GM12878 (cell line): Measurements from ENCODE around the gene ZNF385A. TPM values are rescaled to one million over a fixed set of nuclear protein-coding genes. Genes with fewer than 3 reads are reported as not detected.

Source experiments
- ATAC-seq: fragments of 200-7000 bp; cut with Tn5 transposase; 3 replicates; pipeline ENCODE4 v1.9.1; 2020; ENCODE audit warnings: mild to moderate bottlenecking, moderate library complexity
- BruUV-seq: library from RNA; stranded (reverse); fragments of 400-500 nt; replicated peaks from 2 replicates; lab custom pipeline; 2021; lab: Mats Ljungman, UMichigan
- CTCF ChIA-PET: fragments of 300-600 bp; sonication (Branson Sonifier 250); formaldehyde crosslinking; extraction: SDS; loops from one replicate; lab custom pipeline; 2021; ENCODE audit warnings: inconsistent platforms; lab: Yijun Ruan, JAX
- POLR2A ChIA-PET: fragments of 350-600 bp; formaldehyde crosslinking; extraction: SDS; loops from one replicate; lab custom pipeline; 2021; ENCODE audit warnings: inconsistent platforms; lab: Charles Lee
- RAD21 ChIA-PET: fragments of 300-600 bp; sonication (Branson Sonifier 250); formaldehyde crosslinking; loops from one replicate; lab custom pipeline; 2023; ENCODE audit warnings: antibody characterized with exemption; ENCODE audit not compliant: unreplicated experiment; lab: Charles Lee
- SMC1A ChIA-PET: fragments of 300-600 bp; sonication (Branson Sonifier 250); formaldehyde crosslinking; loops from one replicate; lab custom pipeline; 2023; ENCODE audit not compliant: unreplicated experiment, uncharacterized antibody; lab: Charles Lee
- DNase-seq: peaks from one replicate; pipeline ENCODE4 v3.0.0-alpha.2; 2011; ENCODE audit warnings: low read depth, low spot score
- FAIRE-seq: peaks from 3 replicates; lab custom pipeline; 2011; peaks lifted over from hg19 to GRCh38; lab: Jason Lieb, UNC
- H2AFZ ChIP-seq: 2 replicates; pipeline ENCODE4 v1.6.0; 2011; ENCODE audit warnings: low read depth, low read length, control low read depth; ENCODE audit not compliant: control insufficient read depth
- H3K27ac ChIP-seq: 2 replicates; pipeline ENCODE4 v1.5.1; 2011; ENCODE audit warnings: control low read depth; ENCODE audit not compliant: control insufficient read depth, insufficient read depth
- H3K27me3 ChIP-seq, 2 experiments: replicated peaks in 1 of 2; 2 replicates each; pipeline versions ENCODE4 v1.6.0 to v1.6.1; 2011; ENCODE audit warnings: low read length in 1 of 2; ENCODE audit not compliant: control insufficient read depth in 2 of 2, insufficient read depth in 2 of 2
- H3K36me3 ChIP-seq, 2 experiments: 2 replicates each; pipeline ENCODE4 v1.5.1; 2011; ENCODE audit warnings: low read length in 1 of 2; ENCODE audit not compliant: control insufficient read depth in 2 of 2, insufficient read depth in 2 of 2
- H3K4me1 ChIP-seq: 2 replicates; pipeline ENCODE4 v1.6.1; 2011; ENCODE audit warnings: mild to moderate bottlenecking, low read length, moderate library complexity, mixed read lengths; ENCODE audit not compliant: control insufficient read depth, insufficient read depth
- H3K4me2 ChIP-seq: 2 replicates; pipeline ENCODE4 v1.6.0; 2011; ENCODE audit warnings: control low read depth; ENCODE audit not compliant: control insufficient read depth, insufficient read depth
- H3K4me3 ChIP-seq: fragments of 200-600 bp; sonication (generic); 2 replicates; pipeline ENCODE4 v1.5.1; 2016
- H3K79me2 ChIP-seq: 2 replicates; pipeline ENCODE4 v1.6.0; 2011; ENCODE audit warnings: low read length; ENCODE audit not compliant: control insufficient read depth, insufficient read depth
- H3K9ac ChIP-seq: 2 replicates; pipeline ENCODE4 v1.8.0; 2011; ENCODE audit warnings: low read length, control low read depth, mixed read lengths; ENCODE audit not compliant: control insufficient read depth, insufficient read depth
- H3K9me3 ChIP-seq: replicated peaks from 3 replicates; pipeline ENCODE4 v1.5.1; 2011; ENCODE audit warnings: mild to moderate bottlenecking, low read length; ENCODE audit not compliant: control insufficient read depth, insufficient read depth
- H4K20me1 ChIP-seq: 2 replicates; pipeline ENCODE4 v1.6.0; 2011; ENCODE audit not compliant: control insufficient read depth, insufficient read depth
- EZH2 ChIP-seq: IDR thresholded peaks from 2 replicates; pipeline ENCODE4 v1.6.1; 2012; ENCODE audit warnings: low read depth, mild to moderate bottlenecking, control low read depth, inconsistent platforms, low read length, borderline replicate concordance; ENCODE audit not compliant: control insufficient read depth
- IKZF2 ChIP-seq, 2 experiments: fragments of 450-650 bp; IDR thresholded peaks; 2 replicates each; pipeline ENCODE4 v1.6.1; 2017; ENCODE audit warnings: mild to moderate bottlenecking in 2 of 2, moderate library complexity in 2 of 2
- IRF5 ChIP-seq: fragments of 450-650 bp; IDR thresholded peaks from 2 replicates; pipeline ENCODE4 v1.6.1; 2017; ENCODE audit warnings: borderline replicate concordance
- NFXL1 ChIP-seq: fragments of 450-650 bp; IDR thresholded peaks from 2 replicates; pipeline ENCODE4 v1.6.1; 2017; ENCODE audit warnings: antibody characterized with exemption, mild to moderate bottlenecking, borderline replicate concordance
- PAX5 ChIP-seq: IDR thresholded peaks from 2 replicates; pipeline ENCODE4 v1.6.1; 2011; ENCODE audit warnings: low read depth, low read length, borderline replicate concordance
- PBX3 ChIP-seq: IDR thresholded peaks from 2 replicates; pipeline ENCODE4 v1.6.1; 2011; ENCODE audit warnings: mild to moderate bottlenecking, low read depth, low read length, moderate library complexity; ENCODE audit not compliant: insufficient replicate concordance
- RFX5 ChIP-seq: IDR thresholded peaks from 2 replicates; pipeline ENCODE4 v1.6.1; 2011; ENCODE audit warnings: low read depth, low read length, improper control_type of control experiment
- TAF1 ChIP-seq: IDR thresholded peaks from 2 replicates; pipeline ENCODE4 v1.6.1; 2011; ENCODE audit warnings: mild to moderate bottlenecking, low read depth, low read length, borderline replicate concordance
- TCF12 ChIP-seq: IDR thresholded peaks from 2 replicates; pipeline ENCODE4 v1.6.1; 2011; ENCODE audit warnings: low read depth, mild to moderate bottlenecking, low read length
- ZNF622 ChIP-seq: fragments of 450-650 bp; IDR thresholded peaks from 2 replicates; pipeline ENCODE4 v1.6.1; 2017; ENCODE audit warnings: mild to moderate bottlenecking, inconsistent platforms
- ZSCAN29 ChIP-seq: fragments of 450-650 bp; IDR thresholded peaks from 2 replicates; pipeline ENCODE4 v1.6.1; 2017; ENCODE audit warnings: mild to moderate bottlenecking, moderate library complexity
- WGBS: methylation state at CpG from one replicate; pipeline ENCODE4 v1.1.6; 2016; ENCODE audit warnings: low lambda C conversion rate; ENCODE audit not compliant: insufficient replicate concordance, insufficient coverage; ENCODE audit errors: missing lambda C conversion rate; 5-methylcytosine and 5-hydroxymethylcytosine counted together
- in situ Hi-C: fragments of 300-500 bp; cut with MboI; formaldehyde crosslinking; loops from 9 replicates; pipeline ENCODE4 v1.14.3; 2018; ENCODE audit warnings: mixed read lengths
- intact Hi-C: fragments of 100-400 bp; cut with micrococcal nuclease; formaldehyde crosslinking; loops from one replicate; pipeline ENCODE4 v1.14.2; 2022; ENCODE audit not compliant: unreplicated experiment
- polyA plus RNA-seq, 11 experiments: library from polyadenylated mRNA; depleted of rRNA in 4 of 11; unstranded in 6 of 11; stranded (reverse) in 5 of 11; fragments of >200 nt; fragmentation: Nextera tagmentation in 4 of 11; fragmentation: Illumina TruSeq in 1 of 11; extraction: Ambion mirVana in 4 of 11; extraction: Trizol in 1 of 11; gene quantifications; 1 replicate in 1 of 11; 2 replicates in 10 of 11; pipeline versions ENCODE4 v1.2.1 to v1.2.3, GENCODE V29; 2011 to 2016; ENCODE audit warnings: inconsistent platforms in 2 of 11, missing spikeins in 2 of 11, low read depth in 1 of 11
- total RNA-seq, 4 experiments: library from RNA; depleted of rRNA in 3 of 4; stranded (reverse); fragments of >200 nt in 3 of 4; fragmentation: Illumina TruSeq in 1 of 4; extraction: Trizol in 1 of 4; gene quantifications; 2 replicates each; pipeline versions ENCODE4 v1.2.1 to v1.2.3, GENCODE V29; 2013 to 2021
- TF ChIP-seq, protein P1 (sequence below): fragments of 450-650 bp; IDR thresholded peaks from 2 replicates; pipeline ENCODE4 v1.6.1; 2017; ENCODE audit warnings: antibody characterized with exemption, mild to moderate bottlenecking, moderate library complexity
- TF ChIP-seq, protein P2 (sequence below): fragments of 450-650 bp; IDR thresholded peaks from 2 replicates; pipeline ENCODE4 v1.6.1; 2017; ENCODE audit warnings: mild to moderate bottlenecking, moderate library complexity
- TF ChIP-seq, protein P3 (sequence below): IDR thresholded peaks from 2 replicates; pipeline ENCODE4 v1.6.1; 2011; ENCODE audit warnings: low read depth, mild to moderate bottlenecking, low read length, moderate library complexity, borderline replicate concordance; ENCODE audit errors: extremely low read depth

The ZNF385A gene
- total and polyA plus RNA-seq, 10 of the 15 experiments (the other 5 are each of a cell fraction or from before 2014, with no cell fraction given) = 0.26 to 26.1 (median 4.9) TPM

DNA sequence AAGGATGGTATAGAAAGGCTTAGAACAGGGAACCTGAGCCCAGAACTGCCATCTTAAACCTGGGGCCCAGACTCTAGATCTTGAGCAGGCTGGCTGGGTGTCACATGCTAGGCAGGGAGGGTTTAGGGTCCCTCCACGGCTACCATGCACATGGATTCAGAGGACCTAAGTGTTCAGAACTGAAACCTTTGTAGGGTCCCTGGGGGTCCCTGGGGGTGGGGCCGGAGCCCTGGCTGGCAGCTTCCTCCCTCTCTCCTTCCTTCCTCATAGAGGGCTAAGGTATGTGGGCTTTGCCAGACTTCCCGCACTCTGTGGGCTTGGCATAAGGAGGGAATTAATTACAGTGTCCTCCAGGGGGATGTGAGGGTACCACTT, 4.6 kb upstream of the ZNF385A start:
- WGBS = 43% methylated on average over 3 of the region's 3 CpGs
- H3K79me2 ChIP-seq = no peaks in the 10 kb centered on the region
- H3K4me3 ChIP-seq = no peak overlapping the region
- ChIA-PET CTCF (interaction anchor here (0.8 kb wide), 1 partner anchor 49 kb away, joined by 4 read pairs; no protein-coding TSS in a partner anchor), RAD21 (no interaction called here), POLR2A (no interaction called here)
- intact Hi-C loops (no loop called here), in situ Hi-C loops (no loop called here)
- no peaks in the 10 kb centered on the region for H4K20me1 ChIP-seq
- H3K4me1 ChIP-seq = peaks cover 14% of the 10 kb centered on the region
- no peaks in the 10 kb centered on the region for H3K9me3 ChIP-seq
- H2AFZ ChIP-seq = no peak overlapping the region
- no peaks in the 10 kb centered on the region for H3K27me3 ChIP-seq
- H3K4me2 ChIP-seq = no peak overlapping the region
- DNase-seq = no peak
- BruUV-seq = no TSS peak
- H3K9ac ChIP-seq = no peak overlapping the region
- no peak overlapping the region for H3K27ac ChIP-seq
- no peak for ATAC-seq
- H3K36me3 ChIP-seq = no peaks in the 10 kb centered on the region
- no peak for FAIRE-seq
- TF ChIP-seq, protein P1, sequence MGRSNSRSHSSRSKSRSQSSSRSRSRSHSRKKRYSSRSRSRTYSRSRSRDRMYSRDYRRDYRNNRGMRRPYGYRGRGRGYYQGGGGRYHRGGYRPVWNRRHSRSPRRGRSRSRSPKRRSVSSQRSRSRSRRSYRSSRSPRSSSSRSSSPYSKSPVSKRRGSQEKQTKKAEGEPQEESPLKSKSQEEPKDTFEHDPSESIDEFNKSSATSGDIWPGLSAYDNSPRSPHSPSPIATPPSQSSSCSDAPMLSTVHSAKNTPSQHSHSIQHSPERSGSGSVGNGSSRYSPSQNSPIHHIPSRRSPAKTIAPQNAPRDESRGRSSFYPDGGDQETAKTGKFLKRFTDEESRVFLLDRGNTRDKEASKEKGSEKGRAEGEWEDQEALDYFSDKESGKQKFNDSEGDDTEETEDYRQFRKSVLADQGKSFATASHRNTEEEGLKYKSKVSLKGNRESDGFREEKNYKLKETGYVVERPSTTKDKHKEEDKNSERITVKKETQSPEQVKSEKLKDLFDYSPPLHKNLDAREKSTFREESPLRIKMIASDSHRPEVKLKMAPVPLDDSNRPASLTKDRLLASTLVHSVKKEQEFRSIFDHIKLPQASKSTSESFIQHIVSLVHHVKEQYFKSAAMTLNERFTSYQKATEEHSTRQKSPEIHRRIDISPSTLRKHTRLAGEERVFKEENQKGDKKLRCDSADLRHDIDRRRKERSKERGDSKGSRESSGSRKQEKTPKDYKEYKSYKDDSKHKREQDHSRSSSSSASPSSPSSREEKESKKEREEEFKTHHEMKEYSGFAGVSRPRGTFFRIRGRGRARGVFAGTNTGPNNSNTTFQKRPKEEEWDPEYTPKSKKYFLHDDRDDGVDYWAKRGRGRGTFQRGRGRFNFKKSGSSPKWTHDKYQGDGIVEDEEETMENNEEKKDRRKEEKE = no peak
- TF ChIP-seq PAX5 = no peak
- TF ChIP-seq TCF12 = no peak
- TF ChIP-seq, protein P2, sequence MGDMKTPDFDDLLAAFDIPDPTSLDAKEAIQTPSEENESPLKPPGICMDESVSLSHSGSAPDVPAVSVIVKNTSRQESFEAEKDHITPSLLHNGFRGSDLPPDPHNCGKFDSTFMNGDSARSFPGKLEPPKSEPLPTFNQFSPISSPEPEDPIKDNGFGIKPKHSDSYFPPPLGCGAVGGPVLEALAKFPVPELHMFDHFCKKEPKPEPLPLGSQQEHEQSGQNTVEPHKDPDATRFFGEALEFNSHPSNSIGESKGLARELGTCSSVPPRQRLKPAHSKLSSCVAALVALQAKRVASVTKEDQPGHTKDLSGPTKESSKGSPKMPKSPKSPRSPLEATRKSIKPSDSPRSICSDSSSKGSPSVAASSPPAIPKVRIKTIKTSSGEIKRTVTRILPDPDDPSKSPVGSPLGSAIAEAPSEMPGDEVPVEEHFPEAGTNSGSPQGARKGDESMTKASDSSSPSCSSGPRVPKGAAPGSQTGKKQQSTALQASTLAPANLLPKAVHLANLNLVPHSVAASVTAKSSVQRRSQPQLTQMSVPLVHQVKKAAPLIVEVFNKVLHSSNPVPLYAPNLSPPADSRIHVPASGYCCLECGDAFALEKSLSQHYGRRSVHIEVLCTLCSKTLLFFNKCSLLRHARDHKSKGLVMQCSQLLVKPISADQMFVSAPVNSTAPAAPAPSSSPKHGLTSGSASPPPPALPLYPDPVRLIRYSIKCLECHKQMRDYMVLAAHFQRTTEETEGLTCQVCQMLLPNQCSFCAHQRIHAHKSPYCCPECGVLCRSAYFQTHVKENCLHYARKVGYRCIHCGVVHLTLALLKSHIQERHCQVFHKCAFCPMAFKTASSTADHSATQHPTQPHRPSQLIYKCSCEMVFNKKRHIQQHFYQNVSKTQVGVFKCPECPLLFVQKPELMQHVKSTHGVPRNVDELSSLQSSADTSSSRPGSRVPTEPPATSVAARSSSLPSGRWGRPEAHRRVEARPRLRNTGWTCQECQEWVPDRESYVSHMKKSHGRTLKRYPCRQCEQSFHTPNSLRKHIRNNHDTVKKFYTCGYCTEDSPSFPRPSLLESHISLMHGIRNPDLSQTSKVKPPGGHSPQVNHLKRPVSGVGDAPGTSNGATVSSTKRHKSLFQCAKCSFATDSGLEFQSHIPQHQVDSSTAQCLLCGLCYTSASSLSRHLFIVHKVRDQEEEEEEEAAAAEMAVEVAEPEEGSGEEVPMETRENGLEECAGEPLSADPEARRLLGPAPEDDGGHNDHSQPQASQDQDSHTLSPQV = no peak
- TF ChIP-seq RFX5 = no peak
- no peak for TF ChIP-seq IKZF2 (IDR thresholded peaks at IDR 0.05)
- no peak for TF ChIP-seq ZSCAN29
- no peak for TF ChIP-seq NFXL1
- TF ChIP-seq PBX3 = no peak
- TF ChIP-seq TAF1 = no peak
- TF ChIP-seq EZH2 = no peak
- TF ChIP-seq IRF5 = no peak
- no peak for TF ChIP-seq ZNF622
- TF ChIP-seq, protein P3, sequence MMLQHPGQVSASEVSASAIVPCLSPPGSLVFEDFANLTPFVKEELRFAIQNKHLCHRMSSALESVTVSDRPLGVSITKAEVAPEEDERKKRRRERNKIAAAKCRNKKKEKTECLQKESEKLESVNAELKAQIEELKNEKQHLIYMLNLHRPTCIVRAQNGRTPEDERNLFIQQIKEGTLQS = no peak
- TF ChIP-seq, all 136 proteins: peak for 0
- SMC1A ChIA-PET = no interaction called here
